ENCODE results near the gene CPB1. TPM values are rescaled to one million over a fixed set of nuclear protein-coding genes. Genes with fewer than 3 reads are reported as not detected.

CPB1 gene
- total RNA-seq, 1 experiment from 2014 or later, result not detected

- DNase-seq, result no peak
- H3K79me2 ChIP-seq (ENCODE audit: low read length), result no peaks in the 10 kb centered on the region
Measured at GRCh38 chr3:148791920-148792319, 35.7 kb upstream of the CPB1 start.

GRCh38 chr3:148792516-148792915 is 35.1 kb upstream of the CPB1 start:
- H2AFZ ChIP-seq (ENCODE audit: low read length), result no peak overlapping the region
- no peaks in the 10 kb centered on the region for H4K20me1 ChIP-seq (ENCODE audit: insufficient read depth, low read depth, low read length)
- no peak for DNase-seq
- H3K79me2 ChIP-seq (ENCODE audit: low read length), result no peaks in the 10 kb centered on the region
- H3K27ac ChIP-seq (ENCODE audit: low read length), result no peak overlapping the region
- no peak overlapping the region for H3K4me2 ChIP-seq (ENCODE audit: low read depth, low read length, poor library complexity, severe bottlenecking)
- H3K27me3 ChIP-seq (ENCODE audit: low read length), result no peaks in the 10 kb centered on the region
- H3K4me3 ChIP-seq (ENCODE audit: low read length), result no peak overlapping the region
- H3K9me3 ChIP-seq (ENCODE audit: low read length), result no peaks in the 10 kb centered on the region
- H3K9me2 ChIP-seq (replicated peaks; ENCODE audit: insufficient read depth, low read length), result no peaks in the 10 kb centered on the region
- no peak overlapping the region for H3K9ac ChIP-seq (ENCODE audit: low read length)
- no peaks in the 10 kb centered on the region for H3K36me3 ChIP-seq (ENCODE audit: insufficient read depth, low read length)
- no peaks in the 10 kb centered on the region for H3K4me1 ChIP-seq (ENCODE audit: low read length)

More at GRCh38 chr3:148791920-148792319, 35.7 kb upstream of the CPB1 start:
- Histone ChIP-seq H3K4me3 (ENCODE audit: low read length) (no peak overlapping the region), H3K4me2 (ENCODE audit: low read depth, low read length, poor library complexity, severe bottlenecking) (no peak overlapping the region), H3K9ac (ENCODE audit: low read length) (no peak overlapping the region), H3K27me3 (ENCODE audit: low read length) (no peaks in the 10 kb centered on the region), H4K20me1 (ENCODE audit: insufficient read depth, low read depth, low read length) (no peaks in the 10 kb centered on the region), H3K9me2 (replicated peaks; ENCODE audit: insufficient read depth, low read length) (no peaks in the 10 kb centered on the region), H3K9me3 (ENCODE audit: low read length) (no peaks in the 10 kb centered on the region), H3K4me1 (ENCODE audit: low read length) (no peaks in the 10 kb centered on the region), H3K36me3 (ENCODE audit: insufficient read depth, low read length) (no peaks in the 10 kb centered on the region), H3K27ac (ENCODE audit: low read length) (no peak overlapping the region), H2AFZ (ENCODE audit: low read length) (no peak overlapping the region)

DNA sequence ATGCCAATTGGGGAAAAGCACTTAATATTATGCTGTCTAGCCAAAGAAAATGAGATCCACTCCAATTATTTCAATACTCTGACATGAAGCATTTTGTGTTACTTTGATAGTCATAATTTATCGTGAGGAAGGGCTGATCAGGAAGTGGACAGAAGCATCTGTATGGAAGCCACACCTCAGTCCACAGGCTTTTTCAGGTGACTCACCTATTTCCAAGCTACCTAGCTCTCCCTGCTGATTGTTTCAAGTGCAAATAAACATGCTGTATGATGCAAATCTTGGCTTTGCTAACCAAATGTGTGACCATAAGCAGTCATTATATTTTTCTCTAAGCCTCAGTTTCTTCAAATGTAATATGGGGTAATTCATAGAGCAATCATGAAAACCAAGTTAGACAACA is 30.8 kb upstream of the CPB1 start:
- H3K27ac ChIP-seq (ENCODE audit: low read length), result no peak overlapping the region
- no peaks in the 10 kb centered on the region for H3K9me2 ChIP-seq (replicated peaks; ENCODE audit: insufficient read depth, low read length)
- 0 out of 2 replicates have a peak, but pooled peaks cover 2% of the 10 kb centered on the region for H3K27me3 ChIP-seq (ENCODE audit: low read length)
- H4K20me1 ChIP-seq (ENCODE audit: insufficient read depth, low read depth, low read length), result no peaks in the 10 kb centered on the region
- no peaks in the 10 kb centered on the region for H3K4me1 ChIP-seq (ENCODE audit: low read length)
- H3K9me3 ChIP-seq (ENCODE audit: low read length), result no peaks in the 10 kb centered on the region
- H3K79me2 ChIP-seq (ENCODE audit: low read length), result no peaks in the 10 kb centered on the region
- DNase-seq, result no peak
- H2AFZ ChIP-seq (ENCODE audit: low read length), result no peak overlapping the region
- no peak overlapping the region for H3K4me3 ChIP-seq (ENCODE audit: low read length)
- H3K9ac ChIP-seq (ENCODE audit: low read length), result no peak overlapping the region
- no peaks in the 10 kb centered on the region for H3K36me3 ChIP-seq (ENCODE audit: insufficient read depth, low read length)
- H3K4me2 ChIP-seq (ENCODE audit: low read depth, low read length, poor library complexity, severe bottlenecking), result no peak overlapping the region

- Histone ChIP-seq H3K4me2 (ENCODE audit: low read depth, low read length, poor library complexity, severe bottlenecking) (no peak overlapping the region), H2AFZ (ENCODE audit: low read length) (no peak overlapping the region), H3K36me3 (ENCODE audit: insufficient read depth, low read length) (no peaks in the 10 kb centered on the region), H3K79me2 (ENCODE audit: low read length) (no peaks in the 10 kb centered on the region), H3K4me1 (ENCODE audit: low read length) (no peaks in the 10 kb centered on the region), H3K9ac (ENCODE audit: low read length) (no peak overlapping the region), H3K27ac (ENCODE audit: low read length) (no peak overlapping the region), H3K27me3 (ENCODE audit: low read length) (0 out of 2 replicates have a peak, but pooled peaks cover 2% of the 10 kb centered on the region), H4K20me1 (ENCODE audit: insufficient read depth, low read depth, low read length) (no peaks in the 10 kb centered on the region), H3K4me3 (ENCODE audit: low read length) (no peak overlapping the region), H3K9me3 (ENCODE audit: low read length) (no peaks in the 10 kb centered on the region), H3K9me2 (replicated peaks; ENCODE audit: insufficient read depth, low read length) (no peaks in the 10 kb centered on the region)
- peak; percentile 10 for DNase-seq
Measured at GRCh38 chr3:148797795-148798194, 29.8 kb upstream of the CPB1 start.

DNA sequence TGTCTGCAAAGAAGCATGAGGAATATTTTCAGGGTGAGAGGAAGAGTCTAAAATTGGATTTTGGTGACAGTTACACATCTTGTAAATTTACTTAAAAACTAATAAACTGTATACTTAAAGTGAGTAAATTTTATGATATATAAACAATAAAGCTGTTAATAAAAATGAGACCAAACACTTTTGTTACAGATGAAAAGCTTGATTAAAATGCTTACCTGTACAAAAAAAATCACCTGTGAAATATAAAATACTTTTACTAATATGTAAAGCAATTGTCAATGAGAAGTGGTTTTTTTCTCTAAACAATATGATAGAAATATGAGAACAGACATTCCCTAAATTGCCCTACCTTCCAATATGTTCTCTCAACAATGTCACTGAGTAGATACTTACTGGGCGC is 27.2 kb upstream of the CPB1 start:
- no peak overlapping the region for H3K4me3 ChIP-seq (ENCODE audit: low read length)
- no peaks in the 10 kb centered on the region for H3K4me1 ChIP-seq (ENCODE audit: low read length)
- no peaks in the 10 kb centered on the region for H3K9me2 ChIP-seq (replicated peaks; ENCODE audit: insufficient read depth, low read length)
- H3K36me3 ChIP-seq (ENCODE audit: insufficient read depth, low read length), result no peaks in the 10 kb centered on the region
- H3K9ac ChIP-seq (ENCODE audit: low read length), result no peak overlapping the region
- H2AFZ ChIP-seq (ENCODE audit: low read length), result no peak overlapping the region
- H3K27ac ChIP-seq (ENCODE audit: low read length), result no peak overlapping the region
- no peak for DNase-seq
- H4K20me1 ChIP-seq (ENCODE audit: insufficient read depth, low read depth, low read length), result no peaks in the 10 kb centered on the region
- H3K9me3 ChIP-seq (ENCODE audit: low read length), result no peaks in the 10 kb centered on the region
- no peaks in the 10 kb centered on the region for H3K79me2 ChIP-seq (ENCODE audit: low read length)
- H3K27me3 ChIP-seq (ENCODE audit: low read length), result 0 out of 2 replicates have a peak, but pooled peaks cover 2% of the 10 kb centered on the region
- H3K4me2 ChIP-seq (ENCODE audit: low read depth, low read length, poor library complexity, severe bottlenecking), result no peak overlapping the region

GRCh38 chr3:148809835-148810234 is 17.8 kb upstream of the CPB1 start:
- H3K79me2 ChIP-seq (ENCODE audit: low read length), result no peaks in the 10 kb centered on the region
- DNase-seq, result no peak

DNA sequence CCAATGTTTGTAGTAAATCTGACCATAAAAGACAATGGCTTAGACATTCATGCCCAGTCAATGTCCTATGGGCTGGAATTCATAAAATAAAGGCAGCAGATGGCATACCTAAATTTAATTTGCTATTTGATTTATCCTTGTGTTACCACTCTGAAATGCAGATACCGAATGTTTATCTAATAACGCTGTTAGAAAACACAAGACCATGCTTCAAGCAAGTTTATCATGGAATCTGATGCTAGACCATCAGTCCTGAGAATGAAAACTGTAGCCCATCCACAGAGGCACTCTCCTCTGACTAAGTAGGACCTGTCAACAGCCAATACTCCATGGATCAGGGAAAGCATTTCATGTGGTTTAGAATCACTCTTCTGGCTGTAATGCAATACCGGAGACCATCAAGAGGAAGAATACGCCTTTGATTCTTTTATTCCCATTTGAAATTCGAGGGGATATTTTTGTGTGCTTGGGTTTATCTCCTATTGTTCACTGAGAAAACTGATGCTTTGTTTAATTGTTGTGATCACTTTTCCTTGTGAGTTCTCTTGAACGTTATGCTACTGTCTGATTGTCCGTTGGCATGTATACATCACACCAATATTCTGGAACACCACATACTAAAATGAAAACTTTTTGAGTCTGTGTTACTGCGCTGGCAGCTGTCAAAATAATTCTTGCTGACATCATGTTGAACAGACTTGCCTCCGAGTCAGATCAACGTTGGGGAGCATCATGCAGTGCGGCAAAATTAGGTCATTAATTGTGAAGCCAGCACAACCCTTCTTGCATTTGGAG is 12.1 kb upstream of the CPB1 start:
- no peak for DNase-seq
- no peak overlapping the region for H3K4me2 ChIP-seq (ENCODE audit: low read depth, low read length, poor library complexity, severe bottlenecking)
- no peaks in the 10 kb centered on the region for H3K79me2 ChIP-seq (ENCODE audit: low read length)
- H3K9me2 ChIP-seq (replicated peaks; ENCODE audit: insufficient read depth, low read length), result no peaks in the 10 kb centered on the region
- no peak overlapping the region for H3K27ac ChIP-seq (ENCODE audit: low read length)
- no peak overlapping the region for H2AFZ ChIP-seq (ENCODE audit: low read length)
- no peaks in the 10 kb centered on the region for H3K36me3 ChIP-seq (ENCODE audit: insufficient read depth, low read length)
- H4K20me1 ChIP-seq (ENCODE audit: insufficient read depth, low read depth, low read length), result no peaks in the 10 kb centered on the region
- H3K4me1 ChIP-seq (ENCODE audit: low read length), result no peaks in the 10 kb centered on the region
- H3K27me3 ChIP-seq (ENCODE audit: low read length), result no peaks in the 10 kb centered on the region
- H3K9me3 ChIP-seq (ENCODE audit: low read length), result no peaks in the 10 kb centered on the region
- H3K4me3 ChIP-seq (ENCODE audit: low read length), result no peak overlapping the region
- no peak overlapping the region for H3K9ac ChIP-seq (ENCODE audit: low read length)

More at GRCh38 chr3:148809835-148810234, 17.8 kb upstream of the CPB1 start:
- no peak overlapping the region for H2AFZ ChIP-seq (ENCODE audit: low read length)
- no peaks in the 10 kb centered on the region for H3K9me2 ChIP-seq (replicated peaks; ENCODE audit: insufficient read depth, low read length)
- no peaks in the 10 kb centered on the region for H3K27me3 ChIP-seq (ENCODE audit: low read length)
- H4K20me1 ChIP-seq (ENCODE audit: insufficient read depth, low read depth, low read length), result no peaks in the 10 kb centered on the region
- H3K4me1 ChIP-seq (ENCODE audit: low read length), result no peaks in the 10 kb centered on the region
- H3K9me3 ChIP-seq (ENCODE audit: low read length), result no peaks in the 10 kb centered on the region
- no peak overlapping the region for H3K9ac ChIP-seq (ENCODE audit: low read length)
- no peak overlapping the region for H3K4me3 ChIP-seq (ENCODE audit: low read length)
- H3K4me2 ChIP-seq (ENCODE audit: low read depth, low read length, poor library complexity, severe bottlenecking), result no peak overlapping the region
- H3K27ac ChIP-seq (ENCODE audit: low read length), result no peak overlapping the region
- no peaks in the 10 kb centered on the region for H3K36me3 ChIP-seq (ENCODE audit: insufficient read depth, low read length)

GRCh38 chr3:148816427-148816826 is 11.2 kb upstream of the CPB1 start:
- H3K9me3 ChIP-seq (ENCODE audit: low read length), result no peaks in the 10 kb centered on the region
- H3K9ac ChIP-seq (ENCODE audit: low read length), result no peak overlapping the region
- no peaks in the 10 kb centered on the region for H3K79me2 ChIP-seq (ENCODE audit: low read length)
- no peaks in the 10 kb centered on the region for H4K20me1 ChIP-seq (ENCODE audit: insufficient read depth, low read depth, low read length)
- H3K27ac ChIP-seq (ENCODE audit: low read length), result no peak overlapping the region
- no peaks in the 10 kb centered on the region for H3K36me3 ChIP-seq (ENCODE audit: insufficient read depth, low read length)
- H3K4me1 ChIP-seq (ENCODE audit: low read length), result no peaks in the 10 kb centered on the region
- no peak overlapping the region for H3K4me3 ChIP-seq (ENCODE audit: low read length)
- H3K27me3 ChIP-seq (ENCODE audit: low read length), result no peaks in the 10 kb centered on the region
- H3K9me2 ChIP-seq (replicated peaks; ENCODE audit: insufficient read depth, low read length), result no peaks in the 10 kb centered on the region
- H3K4me2 ChIP-seq (ENCODE audit: low read depth, low read length, poor library complexity, severe bottlenecking), result no peak overlapping the region
- peak; percentile 15 for DNase-seq
- H2AFZ ChIP-seq (ENCODE audit: low read length), result no peak overlapping the region
